Cardiac fibroblast (primary cell): ENCODE results near the gene RSF1.

Experiments used
- DNase-seq, 2 donors: peaks; one replicate each; pipeline versions ENCODE4 v3.0.0 to v3.0.0-alpha.2; 2010; ENCODE audit warnings: low read depth in 2 of 2
- H3K4me3 ChIP-seq, 2 donors: replicated peaks in 1 of 2; 1 replicate in 1 of 2; 2 replicates in 1 of 2; pipeline ENCODE4 v1.5.1; 2011; ENCODE audit warnings: low read depth in 2 of 2, low read length in 2 of 2, mild to moderate bottlenecking in 2 of 2, moderate library complexity in 1 of 2
- CTCF ChIP-seq: IDR thresholded peaks from one replicate; pipeline ENCODE4 v1.5.1; 2011; ENCODE audit warnings: low read depth, mild to moderate bottlenecking, low read length, inconsistent platforms

The RSF1 gene

GRCh38 chr11:77677138-77677537 is 143.4 kb downstream of the RSF1 start:
- no peak for TF ChIP-seq CTCF
- no peak overlapping the region for H3K4me3 ChIP-seq
- peak in 1 of 2 donors; percentile 41 for DNase-seq

GRCh38 chr11:77672264-77672663 is 148.3 kb downstream of the RSF1 start:
- DNase-seq, result peak; percentile 94 to 96
- TF ChIP-seq CTCF, result no peak
- H3K4me3 ChIP-seq, result no peak overlapping the region

- DNase-seq, result peak; percentile 11 to 39
- no peak overlapping the region for H3K4me3 ChIP-seq
- no peak for TF ChIP-seq CTCF
Measured at GRCh38 chr11:77669848-77670511, 150.5 kb downstream of the RSF1 start.

GRCh38 chr11:77668760-77669159 is 151.8 kb downstream of the RSF1 start:
- no peak overlapping the region for H3K4me3 ChIP-seq
- TF ChIP-seq CTCF, result no peak
- DNase-seq, result peak in 1 of 2 donors; percentile 27

- no peak overlapping the region for H3K4me3 ChIP-seq
- no peak for DNase-seq
- TF ChIP-seq CTCF, result no peak
Measured at GRCh38 chr11:77665240-77665965, 155.1 kb downstream of the RSF1 start.

- H3K4me3 ChIP-seq, result no peak overlapping the region
- DNase-seq, result no peak
- TF ChIP-seq CTCF, result no peak
Measured at GRCh38 chr11:77661670-77662069, 158.9 kb downstream of the RSF1 start.

GRCh38 chr11:77660947-77661346 is 159.6 kb downstream of the RSF1 start:
- no peak for DNase-seq
- no peak for TF ChIP-seq CTCF
- no peak overlapping the region for H3K4me3 ChIP-seq
